Kidney (tissue), 14 donors: ENCODE measurements around the gene CDS2. TPM values are rescaled to one million over a fixed set of nuclear protein-coding genes. Genes with fewer than 3 reads are reported as not detected.

Experiments used
- DNase-seq, 5 donors: peaks; one replicate each; pipeline ENCODE4 v3.0.0-alpha.2; 2013 to 2020
- FAIRE-seq: peaks from 2 replicates; lab custom pipeline; 2012; peaks lifted over from hg19 to GRCh38; lab: Jason Lieb, UNC
- H3K27ac ChIP-seq, 2 donors: one replicate each; pipeline ENCODE4 v1.7.0; 2013; ENCODE audit warnings: low read depth in 2 of 2, low read length in 2 of 2, inconsistent platforms in 1 of 2
- H3K27me3 ChIP-seq: one replicate; pipeline ENCODE4 v1.7.1; 2013; ENCODE audit warnings: low read length, inconsistent platforms; ENCODE audit not compliant: control insufficient read depth, insufficient read depth
- H3K36me3 ChIP-seq, 3 donors: one replicate each; pipeline versions ENCODE4 v1.7.0 to v1.7.1; 2013; ENCODE audit warnings: low read length in 3 of 3, control low read depth in 1 of 3, inconsistent platforms in 1 of 3; ENCODE audit not compliant: insufficient read depth in 3 of 3, control insufficient read depth in 2 of 3
- H3K4me1 ChIP-seq, 3 donors: one replicate each; pipeline versions ENCODE4 v1.7.0 to v1.7.1; 2013; ENCODE audit warnings: low read length in 3 of 3, inconsistent platforms in 1 of 3, low read depth in 1 of 3; ENCODE audit not compliant: control insufficient read depth in 2 of 3, insufficient read depth in 2 of 3
- H3K4me3 ChIP-seq, 3 donors: one replicate each; pipeline versions ENCODE4 v1.7.0 to v1.8.1; 2013; ENCODE audit warnings: low read length in 3 of 3, control low read depth in 1 of 3, inconsistent platforms in 1 of 3
- H3K9ac ChIP-seq, 3 donors: one replicate each; pipeline versions ENCODE4 v1.7.0 to v1.7.1; 2013; ENCODE audit warnings: low read length in 3 of 3, control low read depth in 1 of 3, inconsistent platforms in 1 of 3
- H3K9me3 ChIP-seq, 3 donors: one replicate each; pipeline versions ENCODE4 v1.7.0 to v1.7.1; 2013; ENCODE audit warnings: low read length in 3 of 3, control low read depth in 1 of 3, inconsistent platforms in 1 of 3; ENCODE audit not compliant: control insufficient read depth in 2 of 3, insufficient read depth in 1 of 3
- CTCF ChIP-seq: IDR thresholded peaks from 3 replicates; pipeline ENCODE4 v1.5.1; 2012; ENCODE audit warnings: mild to moderate bottlenecking, moderate library complexity, borderline replicate concordance; ENCODE audit not compliant: insufficient read depth; ENCODE audit errors: extremely low read depth
- intact Hi-C: fragments of 100-400 bp; cut with DNase I; formaldehyde crosslinking; loops from one replicate; pipeline ENCODE4 v1.11.1; 2022
- polyA plus RNA-seq: library from polyadenylated mRNA; stranded (reverse); fragments of 350-450 nt; fragmentation: Illumina TruSeq; extraction: RNeasy Lipid Tissue Mini Kit (QIAGEN cat#74804); gene quantifications from one replicate; pipeline ENCODE4 v1.2.3, GENCODE V29; 2014; ENCODE audit warnings: low read depth, low replicate concordance; ENCODE audit not compliant: insufficient read depth
- total RNA-seq: library from RNA; stranded (reverse); fragmentation: NEBNext Ultra II Directional; extraction: Animal tissue kit (Norgen Biotek cat#: 25700); gene quantifications from one replicate; pipeline ENCODE4 v1.2.1, GENCODE V29; 2021
- donor health status: control.
- donor health status: control.
- donor health status: control.
- donor health status: control.
- donor health status: control.
- donor health status: DM: yes; HTN: yes; CAD: no.
- donor health status: Normal renal cell carcinoma (clear cell type).

The CDS2 gene
- total and polyA plus RNA-seq, 2 donors from 2014 or later: 19.9 to 67.9 TPM

DNA sequence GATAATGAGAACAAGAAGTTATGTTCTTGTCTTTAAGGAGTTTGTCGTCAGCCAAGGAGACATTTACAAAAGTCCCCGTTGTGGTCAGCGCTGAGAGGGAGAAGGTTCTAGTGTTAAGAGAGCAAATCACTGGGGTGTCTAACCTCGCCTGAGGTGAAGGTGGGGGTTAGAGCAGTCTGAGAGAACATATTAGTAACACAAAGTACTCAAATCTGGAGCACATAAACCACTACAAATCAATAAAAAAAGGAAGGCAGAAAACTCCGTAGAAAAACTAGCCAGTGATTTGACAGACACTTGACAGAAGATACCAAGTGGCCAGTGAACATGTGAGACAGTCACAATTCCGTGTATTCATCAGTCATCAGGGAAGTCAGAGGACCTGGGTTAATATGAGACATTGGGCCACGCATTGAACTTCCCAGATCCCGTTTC lies 45.4 kb downstream of the CDS2 start:
- FAIRE-seq: no peak
- Histone ChIP-seq H3K27ac (no peak overlapping the region), H3K36me3 (peaks cover 0 to 10% (median 0%) of the 10 kb centered on the region in 3 donors), H3K9ac (no peak overlapping the region), H3K4me1 (peaks cover 0 to 36% (median 8%) of the 10 kb centered on the region in 3 donors), H3K4me3 (peak overlapping the region in 1 of 3 donors; percentile 2), H3K9me3 (no peaks in the 10 kb centered on the region), H3K27me3 (no peaks in the 10 kb centered on the region)
- TF ChIP-seq CTCF: no peak
- DNase-seq: no peak
- intact Hi-C loops: no loop called here

DNA sequence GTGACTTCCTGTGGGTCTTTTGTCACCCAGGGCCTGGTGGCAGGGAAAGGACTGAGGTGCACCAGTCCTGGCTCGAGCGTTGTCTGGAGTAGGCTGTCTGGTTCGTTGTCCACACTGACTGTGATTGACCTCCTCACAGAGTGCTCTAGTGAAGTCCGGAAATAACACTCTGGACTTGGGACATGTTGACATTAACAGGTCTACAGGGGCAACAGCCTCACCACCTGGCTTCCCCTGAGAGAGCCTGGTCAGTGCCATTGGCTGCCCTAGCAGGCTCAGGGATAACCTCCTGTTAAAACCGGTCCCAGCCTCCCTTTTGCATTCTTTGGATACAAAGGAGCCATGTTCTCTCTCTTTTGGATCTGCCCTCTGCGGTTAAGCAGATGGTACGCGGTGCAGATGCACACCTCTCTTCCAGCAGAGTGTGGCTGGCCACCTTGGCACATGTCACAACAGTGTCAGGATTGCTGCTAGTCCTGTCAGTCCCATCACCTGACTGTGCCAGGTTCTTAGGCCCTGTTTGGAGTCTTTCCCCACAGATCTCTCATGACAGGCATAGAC lies 46.2 kb downstream of the CDS2 start:
- Histone ChIP-seq H3K9me3 (no peaks in the 10 kb centered on the region), H3K4me1 (peaks cover 0 to 36% (median 8%) of the 10 kb centered on the region in 3 donors), H3K36me3 (peaks cover 0 to 14% (median under 1%) of the 10 kb centered on the region in 3 donors), H3K27ac (no peak overlapping the region), H3K4me3 (no peak overlapping the region), H3K27me3 (no peaks in the 10 kb centered on the region), H3K9ac (no peak overlapping the region)
- DNase-seq: no peak
- FAIRE-seq: no peak
- TF ChIP-seq CTCF: no peak
- intact Hi-C loops: no loop called here

DNA sequence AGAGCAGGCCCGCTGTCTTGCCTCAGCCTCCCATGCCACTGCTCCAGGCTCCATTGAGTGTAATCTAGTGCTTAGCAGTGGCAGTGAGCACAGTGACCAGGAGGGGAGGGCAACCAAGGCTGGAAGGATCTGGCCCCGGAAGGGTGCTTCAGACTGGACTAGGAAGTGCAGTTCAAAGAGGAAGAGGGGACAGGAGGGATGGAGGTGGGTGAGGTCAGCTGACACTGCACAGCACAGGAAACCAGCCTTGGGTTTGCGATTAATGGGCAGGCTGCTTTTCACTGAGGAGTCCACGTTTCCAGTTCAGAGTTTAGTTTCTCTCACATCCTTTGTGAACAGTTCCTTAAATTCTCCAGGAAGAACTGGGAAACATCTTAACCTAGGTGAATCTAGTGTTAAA lies 46.9 kb downstream of the CDS2 start:
- TF ChIP-seq CTCF: no peak
- no peaks in the 10 kb centered on the region for H3K27me3 ChIP-seq
- H3K27ac ChIP-seq: no peak overlapping the region
- FAIRE-seq: no peak
- H3K9ac ChIP-seq: no peak overlapping the region
- H3K4me1 ChIP-seq: peaks cover 0 to 34% (median 8%) of the 10 kb centered on the region in 3 donors
- intact Hi-C loops: no loop called here
- no peak for DNase-seq
- H3K9me3 ChIP-seq: no peaks in the 10 kb centered on the region
- peaks cover 0 to 19% (median 8%) of the 10 kb centered on the region in 3 donors for H3K36me3 ChIP-seq
- H3K4me3 ChIP-seq: no peak overlapping the region

- H3K4me1 ChIP-seq: peaks cover 0 to 12% (median under 1%) of the 10 kb centered on the region in 3 donors
- intact Hi-C loops: no loop called here
- no peak overlapping the region for H3K27ac ChIP-seq
- FAIRE-seq (no peak), DNase-seq (no peak)
- H3K36me3 ChIP-seq: peaks cover 0 to 21% (median 8%) of the 10 kb centered on the region in 3 donors
- H3K27me3 ChIP-seq: no peaks in the 10 kb centered on the region
- H3K4me3 ChIP-seq: no peak overlapping the region
- H3K9ac ChIP-seq: no peak overlapping the region
- no peak for TF ChIP-seq CTCF
- H3K9me3 ChIP-seq: no peaks in the 10 kb centered on the region
These were observed 50.3 kb downstream of the CDS2 start for GRCh38 chr20:5177071-5177470.
